NCI-H128 (cell line): Measurements from ENCODE around the gene HSPB9.
A peak's percentile ranks its signal among the peaks of the same experiment; 100 is the strongest.

ENCODE experiments used
- DNase-seq: peaks from one replicate; lab custom pipeline; 2025; ENCODE audit not compliant: unreplicated experiment; lab: John Stamatoyannopoulos, UW

The HSPB9 gene

DNA sequence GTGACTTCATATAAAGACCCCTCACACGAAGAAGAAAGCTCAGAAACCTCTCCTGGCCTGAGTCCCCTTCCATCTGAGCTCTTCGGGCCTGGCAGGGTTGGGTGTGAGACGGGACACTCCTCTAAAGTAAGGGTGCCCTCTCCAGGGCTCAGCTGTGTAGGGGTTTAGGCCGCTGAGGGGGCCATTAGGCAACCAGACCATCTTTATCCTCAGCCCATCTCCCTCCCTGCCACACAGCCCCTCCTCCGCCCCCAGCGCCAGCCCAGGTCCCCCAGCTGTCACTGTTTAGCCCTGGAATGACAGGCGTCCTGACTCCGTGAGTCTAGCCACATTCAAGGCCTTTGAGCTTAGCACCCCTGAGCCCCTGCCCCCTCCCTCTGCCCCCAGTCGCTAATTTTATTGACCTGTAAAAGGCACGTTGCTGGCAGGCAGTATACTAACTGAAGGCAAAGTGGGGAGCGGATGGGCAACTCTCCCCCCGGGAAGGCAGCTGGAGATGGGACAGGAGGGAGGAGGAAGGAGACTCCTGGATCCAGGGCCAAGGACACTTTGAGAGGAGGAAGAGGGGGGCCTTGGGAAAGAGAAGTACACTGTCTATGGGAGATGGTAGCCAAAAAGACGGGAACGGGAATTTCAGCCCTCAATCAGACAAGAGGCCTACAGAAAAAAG is 23.7 kb upstream of the HSPB9 start:
- no peak for DNase-seq

GRCh38 chr17:42101513-42102292 is 20.9 kb upstream of the HSPB9 start:
- DNase-seq, result no peak

GRCh38 chr17:42103221-42103954 is 19.2 kb upstream of the HSPB9 start:
- no peak for DNase-seq

DNA sequence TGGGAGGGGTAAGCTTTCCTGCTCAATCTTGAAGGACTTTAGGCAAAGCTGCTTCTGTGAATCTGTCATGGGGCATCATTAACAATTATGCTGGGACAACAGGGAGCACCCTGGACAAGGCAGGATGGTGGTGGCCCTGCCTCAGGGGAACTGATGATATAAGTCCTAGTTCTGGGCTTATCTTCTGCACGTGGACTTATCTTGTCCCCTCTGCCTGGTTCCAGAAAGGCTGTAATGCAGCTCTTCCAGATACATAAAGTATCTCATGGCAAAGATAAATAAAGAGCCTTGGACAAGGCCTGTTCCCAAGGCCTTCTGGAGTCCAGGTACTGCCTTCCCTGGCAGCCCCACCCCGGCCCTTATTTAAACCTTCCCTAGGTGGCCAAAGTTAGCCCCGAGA is 18.3 kb upstream of the HSPB9 start:
- no peak for DNase-seq

GRCh38 chr17:42106009-42106408 is 16.6 kb upstream of the HSPB9 start:
- no peak for DNase-seq

DNA sequence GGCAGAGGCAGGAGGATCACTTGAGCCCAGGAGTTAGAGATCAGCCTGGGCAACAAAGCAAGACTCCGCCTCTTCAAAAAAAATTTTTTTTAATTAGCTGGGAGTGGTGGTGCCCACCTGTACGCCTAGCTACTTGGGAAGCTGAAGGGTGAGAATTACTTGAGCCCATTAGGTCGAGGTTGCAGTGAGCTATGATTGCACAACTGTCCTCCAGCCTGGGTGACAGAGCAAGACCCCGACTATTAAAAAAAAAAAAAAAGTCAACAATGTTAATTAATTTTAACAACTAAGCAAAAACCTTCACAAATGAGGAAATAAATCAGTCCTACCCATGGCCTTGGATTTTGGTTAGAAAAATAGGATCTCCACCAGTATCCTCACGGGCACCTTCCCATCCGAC is 15.5 kb upstream of the HSPB9 start:
- no peak for DNase-seq

- no peak for DNase-seq
Measured at GRCh38 chr17:42107597-42108576, 14.7 kb upstream of the HSPB9 start.

DNA sequence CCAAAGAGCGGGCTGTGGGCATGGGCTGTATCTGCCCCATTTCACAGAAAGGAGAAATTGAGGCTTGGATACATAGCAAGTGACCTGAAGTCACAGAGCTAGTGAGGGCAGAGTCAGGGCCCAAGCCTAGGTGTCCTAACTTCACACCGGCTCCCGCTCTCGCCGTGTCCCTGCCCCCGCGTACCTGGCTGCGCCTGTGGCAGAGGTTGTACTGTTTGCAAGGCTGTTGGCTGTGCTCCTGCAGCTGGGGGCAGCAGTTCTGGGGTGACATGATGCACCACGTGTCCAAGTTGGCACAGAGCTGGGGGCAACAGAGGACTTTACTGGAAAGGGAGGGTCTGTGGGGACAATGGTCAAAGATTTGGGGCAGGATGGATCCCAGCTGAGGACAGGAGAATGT is 13.5 kb upstream of the HSPB9 start:
- no peak for DNase-seq

- no peak for DNase-seq
Measured at GRCh38 chr17:42110301-42111264, 12.0 kb upstream of the HSPB9 start.

DNA sequence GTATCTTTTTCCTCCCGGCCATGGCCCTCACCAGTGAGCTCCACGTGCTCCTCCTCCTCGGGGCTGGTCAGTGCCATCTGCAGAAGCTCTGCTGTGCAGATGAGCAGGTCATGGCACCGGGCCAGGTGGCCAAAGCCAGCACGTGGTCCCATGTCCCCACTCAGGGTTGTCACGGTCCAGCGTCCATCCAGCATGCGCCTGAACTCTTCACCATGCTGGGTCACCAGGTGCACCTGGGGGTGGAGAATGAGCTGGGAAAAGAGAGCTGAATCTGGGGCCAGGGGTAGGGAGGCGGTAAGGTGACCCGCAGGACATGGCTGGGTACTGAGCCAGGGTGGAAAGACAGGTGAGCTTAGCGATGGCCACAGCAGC is 11.4 kb upstream of the HSPB9 start:
- no peak for DNase-seq

GRCh38 chr17:42111871-42112551 is 10.6 kb upstream of the HSPB9 start:
- DNase-seq, result no peak

- no peak for DNase-seq
Measured at GRCh38 chr17:42112552-42113176, 9.9 kb upstream of the HSPB9 start, which contains the start of gene DHX58. DHX58 (minus strand) TSS chr17:42112714; CDS start chr17:42111892, 822 bp downstream.

- no peak for DNase-seq
Measured at GRCh38 chr17:42113293-42114069, 9.1 kb upstream of the HSPB9 start.

DNA sequence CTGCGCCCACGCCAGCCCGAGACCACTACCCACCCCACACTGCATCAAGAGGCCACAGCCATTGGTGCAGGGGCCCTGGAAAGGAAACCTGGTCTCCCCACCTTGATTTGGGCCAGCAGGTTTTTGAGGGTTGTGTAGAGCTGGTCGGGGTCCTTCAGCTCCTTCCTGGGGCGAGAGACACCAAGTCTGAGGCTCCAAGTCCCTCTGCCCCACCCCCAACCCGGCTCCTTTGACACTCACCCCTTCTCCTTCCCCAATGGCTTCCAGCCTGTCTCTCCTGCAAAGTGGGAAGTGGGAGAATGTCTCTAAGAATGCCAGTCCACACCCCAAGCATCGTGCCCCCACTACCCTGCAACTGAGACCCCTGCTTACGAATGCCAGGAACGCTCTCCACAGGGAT is 8.5 kb upstream of the HSPB9 start:
- no peak for DNase-seq

- peak; percentile 34 for DNase-seq
Measured at GRCh38 chr17:42116705-42117396, 5.8 kb upstream of the HSPB9 start.

DNA sequence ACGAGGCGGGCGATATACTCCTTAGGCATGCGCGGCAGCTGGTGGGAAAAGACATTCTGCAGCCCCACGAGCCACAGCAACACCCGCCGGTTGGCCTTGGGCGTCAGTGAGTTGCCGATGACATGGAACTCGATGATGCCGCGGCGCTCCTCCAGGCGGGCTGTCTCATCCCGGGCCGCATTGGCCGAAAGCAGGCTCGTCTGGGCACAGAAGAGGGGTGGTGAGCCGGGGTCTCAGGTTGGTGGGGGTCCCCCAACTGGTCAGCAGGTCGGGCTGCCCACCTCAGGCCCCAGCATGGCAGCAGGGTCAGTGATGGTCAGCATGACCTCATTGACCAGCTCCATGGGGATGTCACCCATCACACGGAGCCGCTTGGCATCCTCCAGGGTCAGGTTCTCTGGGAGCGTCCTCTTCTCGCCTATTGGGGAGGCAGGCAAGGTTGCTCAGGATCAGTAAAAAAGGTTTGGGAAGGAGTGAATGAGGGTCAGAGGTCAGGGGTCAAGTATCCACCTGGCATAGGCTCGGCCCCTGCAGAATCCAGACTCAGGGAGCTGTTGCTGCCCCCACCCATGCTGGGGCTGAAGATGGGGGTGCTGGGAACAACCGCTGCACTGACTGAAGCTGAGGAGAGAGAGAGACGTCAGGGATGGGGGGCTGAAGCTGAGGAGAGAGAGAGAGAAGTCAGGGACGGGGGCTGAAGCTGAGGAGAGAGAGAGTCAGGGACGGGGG is 5.0 kb upstream of the HSPB9 start:
- no peak for DNase-seq

GRCh38 chr17:42118126-42118510 is 4.5 kb upstream of the HSPB9 start:
- no peak for DNase-seq
